ENCODE data around the gene ZSCAN20.
"Not testable (repeated sequence)": the region's sequence is repeated elsewhere in the genome, so short reads cannot be mapped to it uniquely, and the experiment has no call there.

Gene ZSCAN20

GRCh38 chr1:33482412-33482811 is 10.0 kb downstream of the ZSCAN20 start:
- DNase-seq (ENCODE audit: low read depth, low spot score) = no peak

- DNase-seq (ENCODE audit: low read depth, low spot score) = no peak
Observed at GRCh38 chr1:33488624-33489023, 16.2 kb downstream of the ZSCAN20 start.

GRCh38 chr1:33494929-33495328 is 22.5 kb downstream of the ZSCAN20 start:
- DNase-seq (ENCODE audit: low read depth, low spot score) = no peak

- no peak for DNase-seq (ENCODE audit: low read depth, low spot score)
Observed at GRCh38 chr1:33497410-33497809, 25.0 kb downstream of the ZSCAN20 start.

- DNase-seq (ENCODE audit: low read depth, low spot score) = no peak
Observed at GRCh38 chr1:33500547-33500946, 28.1 kb downstream of the ZSCAN20 start.

- no peak for DNase-seq (ENCODE audit: low read depth, low spot score)
Observed at GRCh38 chr1:33501309-33501708, 28.9 kb downstream of the ZSCAN20 start.

GRCh38 chr1:33501774-33502173 is 29.3 kb downstream of the ZSCAN20 start:
- no peak for DNase-seq (ENCODE audit: low read depth, low spot score)

- DNase-seq (ENCODE audit: low read depth, low spot score) = peak; percentile 32
Observed at GRCh38 chr1:33502726-33503125, 30.3 kb downstream of the ZSCAN20 start.

- no peak for DNase-seq (ENCODE audit: low read depth, low spot score)
Observed at GRCh38 chr1:33503506-33503905, 31.1 kb downstream of the ZSCAN20 start.

- DNase-seq (ENCODE audit: low read depth, low spot score) = no peak
Observed at GRCh38 chr1:33507661-33508060, 35.2 kb downstream of the ZSCAN20 start.

- no peak for DNase-seq (ENCODE audit: low read depth, low spot score)
Observed at GRCh38 chr1:33508151-33508550, 35.7 kb downstream of the ZSCAN20 start.

- DNase-seq (ENCODE audit: low read depth, low spot score) = not testable (repeated sequence)
Observed at GRCh38 chr1:33509276-33509675, 36.8 kb downstream of the ZSCAN20 start.

- DNase-seq (ENCODE audit: low read depth, low spot score) = no peak
Observed at GRCh38 chr1:33512226-33513011, 40.0 kb downstream of the ZSCAN20 start.

GRCh38 chr1:33515112-33515511 is 42.7 kb downstream of the ZSCAN20 start:
- DNase-seq (ENCODE audit: low read depth, low spot score) = no peak

GRCh38 chr1:33515607-33516006 is 43.2 kb downstream of the ZSCAN20 start:
- no peak for DNase-seq (ENCODE audit: low read depth, low spot score)

GRCh38 chr1:33516428-33516827 is 44.0 kb downstream of the ZSCAN20 start:
- DNase-seq (ENCODE audit: low read depth, low spot score) = no peak

GRCh38 chr1:33516891-33517567 is 44.6 kb downstream of the ZSCAN20 start:
- no peak for DNase-seq (ENCODE audit: low read depth, low spot score)

GRCh38 chr1:33517596-33518250 is 45.3 kb downstream of the ZSCAN20 start:
- no peak for DNase-seq (ENCODE audit: low read depth, low spot score)

- DNase-seq (ENCODE audit: low read depth, low spot score) = no peak
Observed at GRCh38 chr1:33519240-33519884, 46.9 kb downstream of the ZSCAN20 start.

- DNase-seq (ENCODE audit: low read depth, low spot score) = no peak
Observed at GRCh38 chr1:33524586-33524985, 52.1 kb downstream of the ZSCAN20 start.

GRCh38 chr1:33527934-33528333 is 55.5 kb downstream of the ZSCAN20 start:
- no peak for DNase-seq (ENCODE audit: low read depth, low spot score)

GRCh38 chr1:33529957-33530356 is 57.5 kb downstream of the ZSCAN20 start:
- DNase-seq (ENCODE audit: low read depth, low spot score) = no peak

All from smooth muscle cell of the brain vasculature (primary cell).